ENCODE data around the gene SEC22A. TPM values are rescaled to one million over a fixed set of nuclear protein-coding genes. Genes with fewer than 3 reads are reported as not detected.

SEC22A gene
- total and polyA plus RNA-seq, 2 of the 8 experiments (the other 6 are each of a cell fraction or from before 2014, with no cell fraction given) = 10.6 to 17.1 TPM

DNA sequence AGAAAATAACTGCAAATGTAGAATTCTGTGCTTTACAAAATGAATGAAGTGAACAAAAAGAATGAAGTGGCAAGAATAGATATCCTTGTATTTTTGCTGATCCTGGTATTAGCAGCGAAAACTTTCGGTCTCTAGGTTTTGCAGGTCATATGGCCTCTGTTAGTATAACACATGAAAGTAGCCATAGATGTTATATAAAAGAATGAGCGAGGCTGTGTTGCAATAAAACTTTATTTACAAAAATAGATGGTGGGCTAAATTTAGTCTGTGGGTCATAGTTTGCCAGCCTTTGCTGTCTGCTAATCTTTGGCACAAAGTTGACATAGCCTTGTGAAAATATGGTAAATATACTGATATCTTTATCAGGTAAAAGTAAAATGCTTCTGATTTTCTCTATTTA, 35.2 kb downstream of the SEC22A start:
- Histone ChIP-seq H3K27me3 (replicated peaks in 1 of 4; ENCODE audit: control insufficient read depth in 3 of 4, extremely low read depth in 1 of 4, insufficient read depth in 3 of 4, low read length in 3 of 4) (no peaks in the 10 kb centered on the region), H3K4me2 (ENCODE audit: insufficient read depth in 1 of 2, low read depth in 2 of 2, low read length in 2 of 2) (no peak overlapping the region), H3K23ac (ENCODE audit: insufficient read length) (no peak overlapping the region), H3K4me1 (replicated peaks in 1 of 4; ENCODE audit: control insufficient read depth in 3 of 4, insufficient read depth in 4 of 4, low read length in 3 of 4) (no peaks in the 10 kb centered on the region), H2BK12ac (ENCODE audit: low read depth, low read length) (no peak overlapping the region), H4K20me1 (replicated peaks in 1 of 2; ENCODE audit: control insufficient read depth in 1 of 2, insufficient read depth in 2 of 2, low read length in 2 of 2) (no peaks in the 10 kb centered on the region), H3K9me3 (ENCODE audit: insufficient read depth in 2 of 2, low read depth in 1 of 2, low read length in 1 of 2) (no peaks in the 10 kb centered on the region), H2BK15ac (ENCODE audit: low read length) (no peak overlapping the region), H2BK20ac (ENCODE audit: low read length) (no peak overlapping the region), H3K79me2 (ENCODE audit: control insufficient read depth in 1 of 2, insufficient read depth in 2 of 2, low read length in 2 of 2) (no peaks in the 10 kb centered on the region), H3K4ac (replicated peaks; ENCODE audit: insufficient read length, low read depth, low read length) (no peak overlapping the region), H2BK120ac (replicated peaks; ENCODE audit: low read depth, low read length) (no peak overlapping the region), H4K91ac (replicated peaks; ENCODE audit: insufficient read length, low read length) (no peak overlapping the region), H3K4me3 (ENCODE audit: extremely low read depth in 1 of 4, insufficient read depth in 2 of 4, low read depth in 3 of 4, low read length in 4 of 4) (no peak overlapping the region), H3K23me2 (ENCODE audit: low read depth, low read length) (no peaks in the 10 kb centered on the region; the same call in 1 of the 2 replicates), H3K79me1 (ENCODE audit: low read depth, low read length) (no peaks in the 10 kb centered on the region), H4K8ac (ENCODE audit: extremely low read depth, insufficient read depth, low read length) (no peak overlapping the region), H3K36me3 (ENCODE audit: control insufficient read depth in 2 of 4, insufficient read depth in 4 of 4, low read length in 3 of 4) (no peaks in the 10 kb centered on the region), H3K56ac (replicated peaks; ENCODE audit: insufficient read length, low read depth, low read length) (no peak overlapping the region), H3K9ac (replicated peaks in 1 of 4; ENCODE audit: extremely low read depth in 1 of 4, low read depth in 3 of 4, low read length in 3 of 4) (no peak overlapping the region), H2AK5ac (ENCODE audit: low read depth, low read length) (no peak overlapping the region), H3K27ac (ENCODE audit: low read depth, low read length) (no peak overlapping the region), H4K5ac (ENCODE audit: insufficient read length, low read depth, low read length) (no peak overlapping the region), H2AFZ (ENCODE audit: low read length) (no peak overlapping the region), H3K14ac (ENCODE audit: insufficient read length) (no peak overlapping the region), H3K18ac (ENCODE audit: extremely low read depth, low read length) (no peak overlapping the region), H2BK5ac (ENCODE audit: low read depth, low read length) (no peak overlapping the region)
- CTCF ChIA-PET (ENCODE audit: partially characterized antibody) = no interaction called here
- DNase-seq (ENCODE audit: low read depth in 1 of 2, low spot score in 2 of 2) = no peak
- no peak for TF ChIP-seq PHF8 (conservative IDR thresholded peaks at IDR 0.05; ENCODE audit: low read depth, low read length)
- TF ChIP-seq, protein P1, sequence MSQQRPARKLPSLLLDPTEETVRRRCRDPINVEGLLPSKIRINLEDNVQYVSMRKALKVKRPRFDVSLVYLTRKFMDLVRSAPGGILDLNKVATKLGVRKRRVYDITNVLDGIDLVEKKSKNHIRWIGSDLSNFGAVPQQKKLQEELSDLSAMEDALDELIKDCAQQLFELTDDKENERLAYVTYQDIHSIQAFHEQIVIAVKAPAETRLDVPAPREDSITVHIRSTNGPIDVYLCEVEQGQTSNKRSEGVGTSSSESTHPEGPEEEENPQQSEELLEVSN (IDR thresholded peaks at IDR 0.05) = no peak
- TF ChIP-seq, protein P2, sequence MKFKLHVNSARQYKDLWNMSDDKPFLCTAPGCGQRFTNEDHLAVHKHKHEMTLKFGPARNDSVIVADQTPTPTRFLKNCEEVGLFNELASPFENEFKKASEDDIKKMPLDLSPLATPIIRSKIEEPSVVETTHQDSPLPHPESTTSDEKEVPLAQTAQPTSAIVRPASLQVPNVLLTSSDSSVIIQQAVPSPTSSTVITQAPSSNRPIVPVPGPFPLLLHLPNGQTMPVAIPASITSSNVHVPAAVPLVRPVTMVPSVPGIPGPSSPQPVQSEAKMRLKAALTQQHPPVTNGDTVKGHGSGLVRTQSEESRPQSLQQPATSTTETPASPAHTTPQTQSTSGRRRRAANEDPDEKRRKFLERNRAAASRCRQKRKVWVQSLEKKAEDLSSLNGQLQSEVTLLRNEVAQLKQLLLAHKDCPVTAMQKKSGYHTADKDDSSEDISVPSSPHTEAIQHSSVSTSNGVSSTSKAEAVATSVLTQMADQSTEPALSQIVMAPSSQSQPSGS (IDR thresholded peaks at IDR 0.05; ENCODE audit: low read length) = no peak
- no peak for TF ChIP-seq CEBPB (IDR thresholded peaks at IDR 0.05; ENCODE audit: low read depth, low read length)
- TF ChIP-seq EGR1 (IDR thresholded peaks at IDR 0.05; ENCODE audit: borderline replicate concordance, low read depth, low read length) = no peak
- TF ChIP-seq CREB1 (IDR thresholded peaks at IDR 0.05) = no peak
- TF ChIP-seq POU5F1 (IDR thresholded peaks at IDR 0.05; ENCODE audit: low read depth, low read length) = no peak
- no peak for TF ChIP-seq RBBP5 (IDR thresholded peaks at IDR 0.05; ENCODE audit: borderline replicate concordance, low read depth, low read length)
- TF ChIP-seq SP1 (IDR thresholded peaks at IDR 0.05; ENCODE audit: low read depth, low read length) = no peak
- TF ChIP-seq KDM5A (IDR thresholded peaks at IDR 0.05; ENCODE audit: low read length) = no peak
- TF ChIP-seq RNF2 (IDR thresholded peaks at IDR 0.05; ENCODE audit: borderline replicate concordance, low read depth, low read length, missing control alignments, poor library complexity, severe bottlenecking) = no peak
- 90% methylated on average over 3 of the region's 3 CpGs; no CpG with 5 or more reads in 1 of the 2 experiments for WGBS, 2 experiments (ENCODE audit: extremely low coverage in 1 of 2, insufficient coverage in 1 of 2, insufficient read length in 1 of 2, insufficient replicate concordance in 2 of 2, low coverage in 1 of 2, low lambda C conversion rate in 2 of 2, missing lambda C conversion rate in 1 of 2)
- FAIRE-seq = no peak
- POLR2A ChIA-PET (ENCODE audit: partially characterized antibody) = no interaction called here
